ENCODE results near the gene SIRT6. TPM values are rescaled to one million over a fixed set of nuclear protein-coding genes. Genes with fewer than 3 reads are reported as not detected.

The SIRT6 gene
- polyA plus RNA-seq, 6 donors from 2014 or later, result 1.3 to 5.3 (median 4.4) TPM

DNA sequence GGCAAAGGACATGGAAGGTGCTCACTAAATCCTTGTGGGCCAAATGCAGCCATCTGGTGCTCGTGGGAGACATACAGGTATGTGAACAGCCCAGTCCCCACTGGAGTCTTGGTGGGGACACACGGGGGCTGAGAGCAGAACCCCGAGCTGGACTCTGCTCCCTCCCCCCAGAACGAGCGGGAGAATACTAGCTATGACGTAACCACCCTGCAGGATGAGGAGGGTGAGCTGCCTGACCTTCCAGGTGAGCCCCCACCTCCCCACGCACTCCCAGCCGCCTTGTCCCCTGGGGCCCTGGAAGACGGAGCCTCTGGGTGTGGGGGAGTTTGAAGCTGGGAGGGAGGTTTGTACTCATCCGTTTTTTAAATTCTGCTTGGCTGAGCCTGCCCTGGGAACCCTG is 33.4 kb upstream of the SIRT6 start:
- H3K27ac Mint-ChIP-seq, result no peak overlapping the region
- no peaks in the 10 kb centered on the region for H3K4me1 Mint-ChIP-seq
- no peaks in the 10 kb centered on the region for H3K9me3 Mint-ChIP-seq
- no peaks in the 10 kb centered on the region for H3K36me3 Mint-ChIP-seq
- ATAC-seq (ENCODE audit: low read depth in 2 of 2) (no peak), DNase-seq (no peak)
- peaks cover 0 to 6% (median 4%) of the 10 kb centered on the region in 3 donors for H3K27me3 Mint-ChIP-seq
- H3K4me3 Mint-ChIP-seq, result no peak overlapping the region

DNA sequence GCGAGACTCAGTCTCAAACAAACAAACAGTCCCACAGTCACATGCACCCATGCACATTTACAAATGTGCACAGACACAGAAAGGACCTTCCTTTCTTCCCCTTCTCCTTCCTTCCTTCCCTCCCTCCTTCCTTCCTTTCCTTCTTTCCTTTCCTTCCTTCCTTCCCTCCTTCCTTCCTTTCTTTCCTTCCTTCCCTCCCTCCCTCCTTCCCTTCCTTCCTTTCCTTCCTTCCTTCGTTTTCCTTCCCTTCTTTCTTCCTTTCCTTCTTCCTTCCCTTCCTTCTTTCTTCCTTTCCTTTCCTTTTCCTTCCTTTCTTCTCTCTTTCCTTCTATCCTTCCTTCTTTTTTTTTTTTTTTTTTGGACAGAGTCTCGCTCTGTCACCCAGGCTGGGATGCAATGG is 30.8 kb upstream of the SIRT6 start:
- Mint-ChIP-seq H3K27me3 (peaks cover 0 to 12% (median 9%) of the 10 kb centered on the region in 3 donors), H3K9me3 (no peaks in the 10 kb centered on the region), H3K4me1 (no peaks in the 10 kb centered on the region), H3K4me3 (no peak overlapping the region), H3K36me3 (no peaks in the 10 kb centered on the region), H3K27ac (peak overlapping the region in 1 of 6 donors; percentile 54)
- ATAC-seq (ENCODE audit: low read depth in 2 of 2) (no peak), DNase-seq (no peak)

DNA sequence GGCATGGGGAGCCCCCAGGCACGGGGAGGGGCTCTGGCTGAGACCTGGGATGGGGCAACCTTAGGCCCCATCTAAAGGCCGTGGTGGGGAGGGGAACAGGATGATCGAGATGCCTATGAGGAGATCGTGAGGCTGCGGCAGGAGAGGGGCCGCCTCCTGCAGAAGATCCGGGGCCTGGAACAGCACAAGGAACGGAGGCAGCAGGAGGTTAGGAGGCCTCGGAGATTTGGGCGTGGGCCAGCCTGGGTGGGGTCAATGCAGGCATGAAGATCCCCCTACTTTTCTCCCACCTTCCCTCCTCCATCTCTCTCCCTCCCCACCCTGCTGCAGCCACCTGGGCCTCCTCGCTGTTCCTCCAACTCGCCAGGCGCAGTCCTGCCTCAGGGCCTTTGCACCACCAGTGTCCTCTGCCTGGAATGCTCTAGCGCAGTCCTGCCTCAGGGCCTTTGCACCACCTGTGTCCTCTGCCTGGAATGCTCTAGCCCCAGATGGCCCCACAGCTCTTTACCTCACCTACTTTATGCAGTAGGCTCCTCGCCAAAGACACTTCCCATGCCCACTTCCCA is 27.9 kb upstream of the SIRT6 start:
- ATAC-seq (ENCODE audit: low read depth in 2 of 2) (no peak), DNase-seq (no peak)
- Mint-ChIP-seq H3K4me1 (no peaks in the 10 kb centered on the region), H3K4me3 (no peak overlapping the region), H3K36me3 (no peaks in the 10 kb centered on the region), H3K9me3 (no peaks in the 10 kb centered on the region), H3K27me3 (peaks cover 0 to 12% (median 9%) of the 10 kb centered on the region in 3 donors), H3K27ac (no peak overlapping the region)

DNA sequence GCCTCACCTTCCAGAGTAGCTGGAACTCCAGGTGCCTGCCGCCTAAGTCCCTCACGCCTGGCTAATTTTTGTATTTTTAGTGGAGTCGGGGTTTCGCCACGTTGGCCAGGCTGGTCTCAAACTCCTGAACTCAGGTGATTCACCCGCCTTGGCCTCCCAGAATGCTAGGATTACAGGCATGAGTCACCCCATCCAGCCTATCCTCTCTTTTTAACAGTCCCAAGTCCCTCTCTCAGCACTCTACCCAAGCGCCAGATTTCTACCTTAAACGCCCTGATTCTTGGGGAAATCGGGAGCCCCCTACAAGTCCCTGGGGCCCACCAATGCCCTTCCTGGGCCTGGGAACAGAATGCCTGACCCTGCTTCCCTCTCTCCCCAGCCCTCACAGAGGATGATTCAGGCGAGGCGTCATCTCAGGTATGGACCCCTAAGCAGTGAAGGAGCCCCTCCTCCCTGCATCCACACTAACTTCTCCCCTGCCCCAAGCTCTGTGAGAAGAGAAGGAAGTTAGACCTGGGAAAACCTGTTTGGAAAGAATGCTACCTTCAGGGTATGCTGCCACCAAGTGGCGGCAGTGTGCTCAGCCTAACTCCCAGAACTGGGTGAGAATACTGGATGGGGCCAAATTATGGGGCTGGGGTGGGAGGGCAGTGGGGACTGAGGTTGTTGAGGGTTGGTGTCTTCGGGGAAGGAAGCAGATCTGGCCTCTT is 26.2 kb upstream of the SIRT6 start:
- ATAC-seq (ENCODE audit: low read depth in 2 of 2) (no peak), DNase-seq (no peak)
- H3K9me3 Mint-ChIP-seq, result no peaks in the 10 kb centered on the region
- no peak overlapping the region for H3K27ac Mint-ChIP-seq
- no peaks in the 10 kb centered on the region for H3K36me3 Mint-ChIP-seq
- peaks cover 0 to 12% (median 9%) of the 10 kb centered on the region in 3 donors for H3K27me3 Mint-ChIP-seq
- H3K4me3 Mint-ChIP-seq, result no peak overlapping the region
- peaks cover 4 to 10% (median 7%) of the 10 kb centered on the region in 3 donors for H3K4me1 Mint-ChIP-seq

DNA sequence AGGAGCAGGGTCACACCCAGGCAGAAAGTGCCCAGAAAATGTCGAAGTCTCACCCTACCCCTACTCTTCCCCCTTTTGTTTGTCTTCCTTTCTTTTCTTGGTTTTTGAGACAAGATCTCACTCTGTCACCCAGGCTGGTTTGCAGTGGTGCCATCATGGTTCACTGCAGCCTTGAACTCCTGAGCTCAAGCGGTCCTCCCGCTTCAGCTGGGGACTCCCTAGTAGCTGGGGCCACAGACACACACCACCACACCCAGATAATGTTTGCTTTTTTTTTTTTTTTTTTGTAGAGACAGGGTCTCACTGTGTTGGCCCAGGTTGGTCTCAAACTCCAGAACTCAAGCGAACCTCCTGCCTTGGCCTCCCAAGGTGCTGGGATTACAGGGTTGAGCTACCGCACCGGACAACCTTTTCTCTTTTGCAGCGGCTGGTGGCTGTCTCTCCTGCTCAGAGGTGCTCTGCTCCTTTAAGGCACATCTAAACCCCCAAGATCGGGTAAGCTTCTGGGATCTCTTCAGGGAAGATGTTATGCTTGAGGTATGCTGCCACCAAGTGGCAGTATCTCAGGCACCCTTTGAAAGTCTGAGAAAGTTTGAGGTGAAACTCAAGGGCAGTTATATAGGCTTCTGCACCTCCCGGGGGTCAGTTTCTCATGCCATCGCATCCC is 24.6 kb upstream of the SIRT6 start:
- no peak overlapping the region for H3K4me3 Mint-ChIP-seq
- H3K27me3 Mint-ChIP-seq, result peaks cover 0 to 6% (median 5%) of the 10 kb centered on the region in 3 donors
- peaks cover 4 to 10% (median 7%) of the 10 kb centered on the region in 3 donors for H3K4me1 Mint-ChIP-seq
- no peak for DNase-seq
- no peak for ATAC-seq (ENCODE audit: low read depth in 2 of 2)
- H3K27ac Mint-ChIP-seq, result no peak overlapping the region
- no peaks in the 10 kb centered on the region for H3K36me3 Mint-ChIP-seq
- H3K9me3 Mint-ChIP-seq, result no peaks in the 10 kb centered on the region

DNA sequence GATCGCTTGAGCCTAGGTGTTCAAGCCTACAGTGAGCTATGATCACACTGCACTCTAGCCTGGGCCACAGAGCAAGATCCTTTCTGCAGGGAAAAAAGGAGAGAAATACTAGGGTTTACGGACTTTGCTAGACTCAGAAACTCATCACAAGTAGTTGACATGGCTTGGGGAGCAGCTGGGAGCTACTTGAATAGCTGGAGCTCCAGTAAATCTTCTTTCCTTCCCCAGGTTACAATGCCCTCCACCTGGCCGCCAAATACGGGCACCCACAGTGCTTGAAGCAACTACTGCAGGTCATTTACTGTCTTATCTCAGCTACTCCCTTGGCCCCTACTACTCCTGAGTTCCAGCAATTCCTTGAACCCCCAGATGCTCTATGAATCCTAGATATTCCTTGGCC is 19.4 kb upstream of the SIRT6 start:
- Mint-ChIP-seq H3K4me1 (peaks cover 14 to 23% (median 18%) of the 10 kb centered on the region in 3 donors), H3K9me3 (peaks cover 0 to 15% (median 3%) of the 10 kb centered on the region in 7 donors), H3K36me3 (peaks cover 6 to 13% of the 10 kb centered on the region in 2 donors), H3K4me3 (no peak overlapping the region), H3K27ac (no peak overlapping the region), H3K27me3 (peaks cover 15 to 35% (median 33%) of the 10 kb centered on the region in 3 donors)
- ATAC-seq (ENCODE audit: low read depth in 2 of 2) (no peak), DNase-seq (no peak)

GRCh38 chr19:4200940-4201542 is 18.7 kb upstream of the SIRT6 start:
- Mint-ChIP-seq H3K27me3 (peaks cover 15 to 40% (median 38%) of the 10 kb centered on the region in 3 donors), H3K36me3 (peaks cover 6 to 13% of the 10 kb centered on the region in 2 donors), H3K4me3 (peak overlapping the region in 2 of 8 donors; percentile 1), H3K27ac (peak overlapping the region in 1 of 6 donors; percentile 55), H3K9me3 (peaks cover 0 to 15% (median 3%) of the 10 kb centered on the region in 7 donors), H3K4me1 (peaks cover 14 to 23% (median 18%) of the 10 kb centered on the region in 3 donors)
- no peak for DNase-seq
- ATAC-seq (ENCODE audit: low read depth in 2 of 2), result no peak

DNA sequence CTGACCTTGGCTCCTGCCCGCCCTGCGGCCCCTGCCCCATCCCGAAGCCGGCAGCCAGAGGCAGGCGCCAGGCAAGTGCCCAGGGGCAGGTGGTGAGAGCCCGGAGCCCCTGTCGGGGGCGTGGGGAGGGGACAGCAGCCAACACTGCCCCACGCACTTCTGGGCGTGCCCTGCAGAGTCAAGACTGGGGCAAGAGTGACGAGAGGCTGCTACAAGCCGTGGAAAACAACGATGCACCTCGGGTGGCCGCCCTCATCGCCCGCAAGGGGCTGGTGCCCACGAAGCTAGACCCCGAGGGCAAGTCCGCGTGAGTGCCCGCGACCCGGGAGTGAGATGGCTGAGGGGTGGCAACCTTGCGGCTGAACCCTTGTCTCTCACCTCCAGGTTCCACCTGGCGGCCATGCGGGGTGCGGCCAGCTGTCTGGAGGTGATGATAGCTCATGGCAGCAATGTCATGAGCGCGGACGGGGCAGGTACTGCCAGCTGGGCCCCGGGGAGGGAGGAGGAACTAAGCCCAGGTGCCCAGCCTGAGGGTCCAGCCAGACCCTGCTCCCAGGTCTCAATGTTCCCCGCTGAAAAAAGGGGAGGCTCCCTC is 17.4 kb upstream of the SIRT6 start:
- H3K27me3 Mint-ChIP-seq, result peaks cover 15 to 52% (median 47%) of the 10 kb centered on the region in 3 donors
- H3K4me3 Mint-ChIP-seq, result no peak overlapping the region
- ATAC-seq (ENCODE audit: low read depth in 2 of 2), result no peak
- H3K27ac Mint-ChIP-seq, result no peak overlapping the region
- no peak for DNase-seq
- peaks cover 6 to 13% of the 10 kb centered on the region in 2 donors for H3K36me3 Mint-ChIP-seq
- H3K4me1 Mint-ChIP-seq, result peaks cover 14 to 22% (median 17%) of the 10 kb centered on the region in 3 donors
- peaks cover 0 to 15% (median 4%) of the 10 kb centered on the region in 7 donors for H3K9me3 Mint-ChIP-seq

- Mint-ChIP-seq H3K36me3 (peaks cover 6 to 13% of the 10 kb centered on the region in 2 donors), H3K27ac (peak overlapping the region in 2 of 6 donors; percentile 5 to 11), H3K4me3 (peak overlapping the region in 2 of 8 donors; percentile 1 to 13), H3K9me3 (peaks cover 0 to 15% (median 4%) of the 10 kb centered on the region in 7 donors), H3K4me1 (peaks cover 11 to 14% (median 14%) of the 10 kb centered on the region in 3 donors), H3K27me3 (peaks cover 19 to 61% (median 57%) of the 10 kb centered on the region in 3 donors)
- ATAC-seq (ENCODE audit: low read depth in 2 of 2) (peak in 1 of 2 donors; percentile 5), DNase-seq (no peak)
These were observed 16.2 kb upstream of the SIRT6 start for GRCh38 chr19:4198467-4199126.

DNA sequence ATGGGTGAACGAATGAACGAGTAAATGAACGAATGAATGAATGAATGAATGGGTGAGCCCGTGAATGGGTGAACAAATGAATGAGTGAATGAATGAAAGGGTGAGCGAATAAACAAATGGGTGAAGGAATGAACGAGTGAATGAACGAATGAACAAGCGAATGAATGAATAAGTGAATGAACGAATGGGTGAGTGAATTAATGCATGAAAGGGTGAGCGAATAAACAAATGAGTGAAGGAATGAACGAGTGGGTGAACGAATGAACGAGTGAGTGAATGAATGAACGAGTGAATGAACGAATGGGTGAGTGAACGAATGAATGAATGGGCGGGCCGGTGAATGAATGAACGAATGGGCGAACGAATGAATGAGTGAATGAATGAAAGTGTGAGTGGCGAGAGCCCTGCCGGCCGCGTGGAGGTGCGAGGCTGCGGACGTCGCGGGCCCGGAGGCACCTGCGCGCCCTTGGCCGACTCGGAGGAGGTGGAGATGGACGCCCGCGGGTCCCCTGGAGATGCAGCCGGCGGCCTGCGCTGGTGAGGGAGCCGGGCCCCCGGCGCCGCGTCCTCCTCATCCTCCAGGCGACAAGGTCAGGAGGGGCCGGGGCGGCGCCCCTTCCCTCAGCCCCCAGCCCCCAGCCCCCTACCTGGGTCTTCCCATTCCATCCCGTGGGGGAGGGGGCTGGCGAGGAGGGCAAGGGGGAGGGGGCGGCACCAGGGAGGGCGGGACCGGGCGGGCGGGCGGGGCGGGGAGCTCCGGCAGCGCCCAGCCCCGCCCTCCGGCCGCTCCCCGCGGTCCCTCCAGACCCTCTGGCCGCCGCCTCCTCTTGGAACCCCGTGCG is 15.5 kb upstream of the SIRT6 start:
- peak overlapping the region in 4 of 6 donors; percentile 19 to 78 (median 68) for H3K27ac Mint-ChIP-seq
- peaks cover 6 to 13% of the 10 kb centered on the region in 2 donors for H3K36me3 Mint-ChIP-seq
- H3K9me3 Mint-ChIP-seq, result peaks cover 0 to 15% (median 4%) of the 10 kb centered on the region in 7 donors
- H3K4me3 Mint-ChIP-seq, result peak overlapping the region in 3 of 8 donors; percentile 42 to 57 (median 52)
- DNase-seq (no peak), ATAC-seq (ENCODE audit: low read depth in 2 of 2) (peak; percentile 28 to 33)
- H3K27me3 Mint-ChIP-seq, result peaks cover 19 to 67% (median 64%) of the 10 kb centered on the region in 3 donors
- H3K4me1 Mint-ChIP-seq, result peaks cover 11 to 14% (median 14%) of the 10 kb centered on the region in 3 donors

GRCh38 chr19:4197228-4197624 is 14.9 kb upstream of the SIRT6 start:
- H3K4me1 Mint-ChIP-seq, result peaks cover 11 to 14% (median 14%) of the 10 kb centered on the region in 3 donors
- ATAC-seq (ENCODE audit: low read depth in 2 of 2), result no peak
- H3K27me3 Mint-ChIP-seq, result peaks cover 19 to 67% (median 64%) of the 10 kb centered on the region in 3 donors
- peak overlapping the region in 4 of 8 donors; percentile 30 to 57 (median 40) for H3K4me3 Mint-ChIP-seq
- H3K27ac Mint-ChIP-seq, result peak overlapping the region in 4 of 6 donors; percentile 19 to 79 (median 70)
- DNase-seq, result no peak
- peaks cover 0 to 15% (median 4%) of the 10 kb centered on the region in 7 donors for H3K9me3 Mint-ChIP-seq
- peaks cover 6 to 13% of the 10 kb centered on the region in 2 donors for H3K36me3 Mint-ChIP-seq
